HG02798 (cell line): ENCODE data around the gene ING4.
"Not testable (repeated sequence)": the region's sequence is repeated elsewhere in the genome, so short reads cannot be mapped to it uniquely, and the experiment has no call there.

Source experiments
- ATAC-seq: cut with Tn5 transposase; IDR thresholded peaks from one replicate; pipeline ENCODE4 v1.9.1; 2021; ENCODE audit warnings: mild to moderate bottlenecking; ENCODE audit not compliant: unreplicated experiment, poor library complexity

Gene ING4

DNA sequence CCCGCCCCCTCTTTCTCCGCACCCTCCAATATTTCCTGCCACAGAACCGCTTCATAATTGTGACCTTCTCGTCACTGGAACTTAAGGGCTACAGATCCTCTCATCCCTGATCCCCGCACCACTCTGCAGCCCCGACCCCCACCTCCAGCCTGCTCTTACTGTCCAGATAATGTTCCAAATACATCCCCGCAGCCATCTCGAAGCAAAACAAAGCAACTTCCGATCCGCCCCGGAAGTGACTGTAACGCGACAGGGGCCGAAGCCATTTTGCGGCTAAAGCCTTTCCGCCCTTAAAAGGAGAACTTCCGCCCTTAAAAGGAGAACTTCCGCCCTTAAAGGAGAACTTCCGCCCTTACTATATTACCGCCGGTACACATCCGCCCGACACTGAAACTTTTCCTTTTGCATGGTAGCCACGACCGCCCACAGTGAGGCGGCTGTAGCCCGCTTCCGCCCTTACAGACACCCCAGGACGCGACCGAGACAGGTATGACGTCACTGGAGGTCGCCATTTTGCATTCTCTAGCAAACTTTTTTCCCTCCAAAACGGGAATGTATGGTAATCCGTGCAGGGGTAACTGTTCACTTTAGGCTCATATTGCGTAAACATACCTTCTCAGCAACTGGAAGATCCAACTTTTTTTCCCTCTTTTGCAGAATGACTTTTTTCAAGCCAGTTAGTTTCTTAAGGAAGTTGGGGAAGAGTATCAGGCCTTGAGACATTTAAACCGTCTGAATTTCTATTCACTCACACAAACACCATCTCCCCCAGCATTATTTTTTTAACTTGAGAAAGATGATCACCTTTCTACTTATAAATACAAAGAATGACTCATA is at the start of gene ING4:
TSS of gene ING4 (minus strand) at position 214 of the 837 bp plus-strand sequence. CDS start at position 196, 18 bp downstream.
- ATAC-seq, result peak; percentile 98

DNA sequence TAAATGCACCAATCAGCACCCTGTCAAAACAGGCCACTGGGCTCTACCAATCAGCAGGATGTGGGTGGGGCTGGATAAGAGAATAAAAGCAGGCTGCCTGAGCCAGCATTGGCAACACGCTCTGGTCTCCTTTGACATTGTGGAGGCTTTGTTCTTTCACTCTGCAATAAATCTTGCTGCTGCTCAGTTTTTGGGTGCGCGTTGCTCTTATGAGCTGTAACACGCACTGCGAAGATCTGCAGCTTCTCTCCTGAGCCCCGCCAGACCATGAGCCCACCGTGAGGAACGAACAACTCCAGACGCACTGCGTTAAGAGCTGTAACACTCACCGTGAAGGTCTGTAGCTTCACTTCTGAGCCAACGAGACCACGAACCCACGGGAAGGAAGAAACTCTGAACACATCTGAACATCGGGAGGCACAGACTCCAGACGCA is 46.1 kb upstream of the ING4 start:
- ATAC-seq, result no peak

DNA sequence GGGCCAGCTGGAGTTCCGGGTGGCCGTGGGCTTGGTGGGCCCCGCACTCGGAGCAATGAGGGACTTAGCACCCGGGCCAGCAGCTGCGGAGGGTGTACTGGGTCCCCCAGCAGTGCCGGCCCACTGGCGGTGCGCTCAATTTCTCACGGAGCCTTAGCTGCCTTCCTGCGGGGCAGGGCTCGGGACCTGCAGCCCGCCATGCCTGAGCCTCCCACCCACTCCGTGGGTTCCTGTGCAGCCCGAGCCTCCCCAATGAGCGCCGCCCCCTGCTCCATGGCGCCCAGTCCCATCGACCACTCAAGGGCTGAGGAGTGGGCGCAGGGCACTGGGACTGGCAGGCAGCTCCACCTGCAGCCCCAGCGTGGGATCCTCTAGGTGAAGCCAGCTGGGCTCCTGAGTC is 45.4 kb upstream of the ING4 start:
- not testable (repeated sequence) for ATAC-seq

DNA sequence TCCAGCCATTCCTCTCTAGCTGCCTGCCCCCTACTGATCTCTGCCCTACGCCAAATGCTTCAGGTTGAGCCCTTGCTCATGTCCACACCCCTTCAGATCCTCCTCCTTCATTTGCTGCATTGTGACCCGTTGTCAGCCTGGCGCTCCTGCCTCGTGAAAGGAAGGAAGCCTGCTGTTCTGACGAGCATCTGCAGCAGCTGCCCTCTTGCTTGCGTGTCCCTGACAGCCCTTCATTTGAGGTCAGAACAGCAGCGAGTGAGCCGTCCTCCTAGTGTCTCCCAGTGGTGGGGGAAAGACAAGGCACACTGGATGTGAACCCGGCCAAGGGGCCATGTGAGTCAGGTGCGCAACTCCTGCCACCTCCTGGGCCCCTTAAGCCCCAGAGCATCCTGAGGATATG is 40.7 kb upstream of the ING4 start:
- ATAC-seq, result no peak

DNA sequence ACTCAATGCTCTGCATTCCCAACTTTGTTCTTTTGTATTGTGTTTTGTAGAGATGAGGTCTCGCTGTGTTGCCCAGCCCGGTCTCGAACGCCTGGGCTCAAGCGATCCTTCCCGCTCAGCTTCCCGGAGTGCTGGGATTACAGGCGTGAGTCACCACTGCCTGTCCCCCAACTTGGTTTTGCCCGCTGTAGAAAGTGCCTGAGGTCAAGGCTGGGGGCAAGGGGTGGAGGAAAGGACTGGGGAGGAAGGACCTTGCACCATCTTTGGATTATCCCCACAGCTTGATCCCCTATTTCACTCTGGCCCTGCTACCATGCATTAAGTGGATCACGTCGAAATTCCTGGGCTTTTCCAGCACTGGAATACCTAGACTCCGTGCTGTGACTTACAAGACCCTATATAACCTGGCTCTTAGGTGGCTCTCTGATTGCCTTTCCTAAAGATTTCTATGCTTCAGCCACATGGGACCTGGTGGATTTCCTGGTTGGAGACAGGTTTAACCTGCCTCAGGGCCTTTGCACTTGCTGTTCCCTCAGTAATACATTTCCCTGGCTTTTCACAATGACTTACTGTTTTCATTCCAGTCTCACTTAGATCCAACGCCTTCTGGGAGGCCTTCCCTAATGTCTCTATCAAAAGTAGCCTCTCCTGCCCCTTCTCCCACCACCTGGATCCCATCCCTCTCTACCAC is 38.3 kb upstream of the ING4 start:
- no peak for ATAC-seq

DNA sequence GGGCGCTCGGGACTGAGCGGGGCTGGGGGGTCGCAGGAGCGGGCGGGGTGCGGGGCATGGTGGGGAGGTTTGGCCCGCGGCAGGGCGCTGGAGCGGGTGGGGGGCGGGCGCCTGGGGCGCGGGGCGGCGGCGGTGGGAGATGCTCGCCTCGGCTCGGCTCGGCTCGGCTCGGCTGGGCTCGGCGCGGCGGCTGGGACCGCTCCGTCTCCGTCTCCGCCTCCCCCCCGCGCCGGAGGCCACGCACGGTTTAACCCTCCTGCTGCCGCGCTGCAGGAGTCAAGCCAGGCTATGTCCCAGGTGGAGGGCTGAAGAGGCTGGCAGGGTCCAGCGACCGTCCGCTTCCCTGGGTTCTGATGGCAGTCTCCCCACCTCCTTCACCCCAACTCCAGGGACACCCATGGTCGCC is 37.7 kb upstream of the ING4 start, which contains the start of gene PIANP:
TSS of gene PIANP (minus strand) at position 170 of the 406 bp plus-strand sequence. CDS start 2,754 bp downstream, outside the sequence.
- no peak for ATAC-seq

DNA sequence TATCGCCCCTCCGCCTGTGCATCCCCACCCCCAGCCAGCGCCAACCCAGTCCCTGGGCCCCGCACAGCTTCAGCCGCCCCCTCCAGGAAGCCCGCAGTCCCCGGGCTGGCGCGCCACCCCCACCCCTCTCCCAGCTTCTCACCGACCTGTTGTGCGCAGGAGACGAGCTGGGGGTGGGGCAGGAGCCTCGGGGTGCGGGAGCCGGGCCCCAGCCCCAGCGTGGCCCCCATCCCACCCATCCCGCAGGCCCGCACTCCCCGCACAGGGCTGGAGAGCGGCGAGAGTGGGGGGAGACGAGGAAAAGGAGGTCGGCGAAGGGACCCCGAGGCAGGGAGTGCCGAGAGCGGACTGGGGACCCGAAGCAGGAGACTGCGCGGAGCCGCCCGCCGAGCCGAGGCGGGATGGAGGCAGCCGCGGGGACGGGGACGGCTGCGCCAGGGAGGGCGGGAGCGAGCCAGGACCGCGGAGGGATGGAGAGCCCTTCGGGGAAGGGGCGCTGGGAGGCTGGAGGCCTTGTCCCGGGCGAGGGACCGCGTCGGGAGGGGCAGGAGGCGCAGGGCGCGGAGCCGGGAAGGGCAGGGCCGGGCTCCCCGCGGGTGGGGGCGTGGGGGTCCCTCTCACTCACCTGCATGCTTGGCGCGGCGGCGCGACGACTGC is 37.2 kb upstream of the ING4 start:
- ATAC-seq, result no peak

DNA sequence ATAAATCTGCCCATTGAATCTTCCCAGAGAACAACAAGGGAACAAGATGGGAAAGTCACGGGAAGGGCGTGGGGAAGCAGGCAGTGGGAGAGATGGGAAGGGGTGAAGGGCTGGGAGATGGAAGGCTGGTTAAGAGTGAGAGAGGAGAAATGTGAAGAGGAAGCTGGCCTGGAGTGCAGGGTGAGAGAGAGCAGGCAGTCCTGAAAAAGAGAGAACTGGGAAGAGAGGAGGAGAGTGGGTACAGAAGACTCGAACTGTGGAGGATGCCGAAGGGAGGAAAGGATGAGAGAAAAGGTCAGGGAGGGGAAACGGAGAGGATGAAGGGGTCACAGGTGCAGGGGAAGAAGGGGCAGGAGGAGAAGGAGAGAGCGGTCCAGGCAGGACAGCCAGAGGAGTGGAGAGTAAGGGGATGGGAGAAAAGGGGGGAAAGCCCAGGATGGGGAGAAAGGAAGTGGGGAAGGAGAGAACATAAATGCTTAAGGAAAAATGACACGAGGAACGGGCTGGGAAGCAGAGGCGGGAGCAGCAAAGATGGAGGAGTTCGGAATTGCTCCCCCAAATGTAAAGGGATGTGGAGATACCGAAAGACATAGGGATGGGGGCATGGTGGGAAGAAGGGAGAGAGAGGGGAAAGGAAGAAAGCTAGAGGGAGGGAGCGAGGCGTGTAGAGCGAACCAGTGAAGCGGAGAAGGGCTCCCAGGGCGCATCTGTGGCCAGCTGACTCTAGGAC is 36.5 kb upstream of the ING4 start:
- no peak for ATAC-seq

DNA sequence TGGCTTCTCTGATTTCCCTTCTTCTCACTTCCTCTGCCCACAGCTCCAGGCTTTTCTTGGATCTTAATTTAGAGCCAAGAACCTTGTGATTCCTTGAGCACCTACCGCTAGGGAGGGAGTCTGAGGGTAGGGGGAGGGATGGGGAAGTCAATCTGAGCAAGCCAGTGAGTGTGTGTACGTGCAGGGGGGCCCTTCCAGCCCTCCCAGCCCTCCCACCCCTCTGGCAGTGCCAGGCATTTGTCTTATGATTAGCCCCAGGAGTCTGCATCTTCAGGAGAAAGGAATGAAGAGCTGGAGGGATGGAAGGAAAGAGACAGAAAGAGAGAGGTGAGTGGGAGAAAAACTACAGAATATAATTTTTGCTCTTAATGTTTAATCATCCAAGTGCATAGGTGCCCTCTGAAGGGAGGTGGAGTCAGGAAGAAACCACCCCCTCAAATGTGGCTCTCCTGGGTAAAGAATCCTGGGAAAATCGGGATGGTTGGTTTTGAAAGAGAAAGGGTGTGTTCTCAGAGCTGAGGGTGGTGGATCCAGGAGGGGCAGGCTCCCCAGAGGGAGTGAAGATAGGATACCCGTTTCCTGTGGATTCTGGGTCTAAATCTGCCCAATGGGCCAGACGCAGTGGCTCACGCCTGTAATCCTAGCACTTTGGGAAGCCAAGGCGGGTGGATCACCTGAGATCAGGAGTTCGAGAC is 35.6 kb upstream of the ING4 start:
- ATAC-seq, result no peak

DNA sequence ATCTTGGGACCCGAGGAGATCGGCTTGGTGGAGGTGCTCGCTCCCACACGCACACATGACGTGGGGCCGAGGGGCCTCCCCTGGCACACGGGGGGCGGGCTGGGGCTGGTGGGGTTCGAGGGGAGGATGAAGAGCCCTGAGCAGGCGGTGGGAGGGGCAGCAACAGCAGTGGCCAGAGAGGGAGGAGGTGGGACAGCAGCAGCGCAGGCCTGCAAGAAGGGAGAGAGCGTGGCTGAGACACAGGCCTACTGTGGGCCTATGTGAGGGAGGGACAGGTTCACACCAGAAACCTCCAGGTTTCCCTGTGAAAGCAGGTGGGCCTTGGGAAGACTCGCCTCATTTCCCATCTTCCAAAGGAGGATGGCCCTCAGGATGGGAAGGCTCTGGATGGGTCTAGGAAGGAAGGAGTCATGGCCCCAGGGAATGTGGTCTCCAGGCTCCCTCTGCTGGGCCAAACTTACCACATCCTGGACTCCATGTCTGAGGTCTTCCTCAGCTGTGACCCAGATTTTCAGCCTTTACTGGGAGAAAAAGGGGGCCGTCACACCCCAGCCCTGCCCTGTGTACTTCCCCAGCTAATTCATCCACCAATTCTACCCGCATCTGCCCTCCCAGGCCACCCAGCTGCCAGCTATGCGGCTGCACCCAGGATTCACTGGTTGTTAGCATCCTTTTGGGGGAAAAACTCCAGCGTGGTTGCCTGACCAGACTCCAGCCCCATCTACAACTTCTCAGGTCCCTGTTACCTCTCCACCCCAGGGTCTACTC is 34.8 kb upstream of the ING4 start:
- no peak for ATAC-seq

DNA sequence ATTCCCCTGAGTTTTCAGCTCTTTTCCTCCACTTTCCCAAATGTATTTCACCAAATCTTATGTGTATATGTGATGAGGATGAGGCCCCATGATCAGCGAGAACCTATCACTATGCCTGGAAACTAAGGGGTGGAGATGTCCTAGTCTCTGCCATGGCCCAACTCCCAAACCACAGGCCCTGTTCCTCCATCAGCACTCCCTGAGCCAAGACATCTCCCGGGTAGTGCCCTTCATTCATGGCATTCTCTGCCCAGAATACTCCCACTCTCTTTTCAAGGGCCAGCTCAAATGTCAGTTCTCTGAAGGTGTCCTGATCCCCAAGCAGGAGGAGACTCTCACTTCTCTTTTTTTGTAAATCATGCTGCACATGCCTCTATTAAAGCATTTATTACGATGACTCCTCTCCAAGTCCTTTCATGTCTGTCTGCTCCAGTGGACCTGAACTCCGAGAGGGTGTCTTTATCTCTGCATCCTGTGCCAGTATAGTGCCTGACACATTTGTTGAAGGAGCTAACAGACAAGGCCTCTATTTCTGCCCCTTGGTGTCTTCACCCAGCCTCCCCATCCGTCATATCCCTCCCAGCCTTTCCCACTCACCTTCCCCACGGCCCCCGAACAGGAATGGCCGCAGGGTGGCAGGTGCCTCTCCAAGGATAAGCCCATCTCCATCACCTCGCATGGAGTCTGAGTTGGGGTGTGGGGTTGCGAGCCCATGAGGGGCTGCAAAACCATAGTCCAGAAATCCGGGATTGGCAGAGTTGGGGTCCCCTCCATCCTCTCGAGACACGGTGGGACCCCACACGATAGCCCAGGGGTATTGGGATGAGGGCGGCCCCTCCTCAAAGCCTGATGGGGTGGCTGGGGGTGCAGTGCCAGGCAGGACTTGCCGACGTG is 34.0 kb upstream of the ING4 start:
- ATAC-seq, result no peak

DNA sequence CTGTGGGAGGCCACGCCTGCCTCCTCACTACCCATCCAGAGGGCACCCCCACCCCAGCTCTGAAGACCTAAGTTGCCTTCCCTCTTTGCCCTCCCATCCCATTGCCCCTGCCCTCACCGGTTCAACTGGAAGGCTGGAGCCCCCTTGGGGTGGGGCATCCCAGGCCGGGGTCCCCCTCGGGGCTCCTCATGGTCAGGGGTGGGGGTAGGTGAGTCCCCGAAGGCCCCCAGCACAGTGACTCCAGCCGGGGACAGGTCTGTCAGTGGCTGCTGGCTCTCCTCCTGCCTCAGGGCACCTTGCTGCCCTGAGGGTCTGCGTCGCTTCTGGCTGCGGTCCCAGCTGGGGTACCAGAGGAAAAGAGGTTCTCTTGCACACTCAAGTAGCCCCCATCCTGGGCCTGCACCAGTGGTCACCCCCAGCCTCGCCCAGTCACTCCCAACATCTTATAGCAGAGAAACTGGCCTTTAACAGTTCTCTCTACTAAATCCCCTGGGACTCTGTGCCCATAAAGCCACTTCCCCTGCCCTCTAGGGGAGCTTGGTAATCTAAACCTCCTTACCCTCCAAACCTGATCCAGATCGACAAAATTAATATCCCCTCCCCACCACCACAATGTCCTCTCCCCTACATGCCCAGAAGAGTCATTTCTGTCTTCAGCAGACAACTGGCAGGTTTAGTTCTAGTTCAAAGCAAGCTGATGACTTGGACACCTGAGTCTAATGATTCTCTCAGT is 32.6 kb upstream of the ING4 start:
- ATAC-seq, result no peak

DNA sequence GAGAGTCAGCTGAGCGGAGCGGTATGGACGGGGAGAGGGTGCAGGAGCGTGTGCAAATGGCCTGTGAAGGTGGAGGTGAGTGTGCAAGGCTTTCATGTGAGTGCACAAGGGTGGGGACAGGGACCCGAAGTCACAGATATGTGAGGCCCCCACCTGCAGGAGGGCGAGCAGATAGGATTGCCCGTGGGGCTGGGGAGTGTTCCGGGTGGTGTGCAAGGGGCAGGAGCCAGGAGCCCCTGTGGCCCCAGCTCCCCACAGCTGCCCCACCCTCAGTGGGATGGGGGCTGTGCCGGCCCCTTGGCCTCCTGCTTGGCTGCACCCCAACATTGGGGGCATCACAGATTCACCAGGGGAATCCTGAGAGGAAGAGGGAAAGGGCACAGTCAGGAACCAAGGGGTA is 31.8 kb upstream of the ING4 start:
- ATAC-seq, result no peak

DNA sequence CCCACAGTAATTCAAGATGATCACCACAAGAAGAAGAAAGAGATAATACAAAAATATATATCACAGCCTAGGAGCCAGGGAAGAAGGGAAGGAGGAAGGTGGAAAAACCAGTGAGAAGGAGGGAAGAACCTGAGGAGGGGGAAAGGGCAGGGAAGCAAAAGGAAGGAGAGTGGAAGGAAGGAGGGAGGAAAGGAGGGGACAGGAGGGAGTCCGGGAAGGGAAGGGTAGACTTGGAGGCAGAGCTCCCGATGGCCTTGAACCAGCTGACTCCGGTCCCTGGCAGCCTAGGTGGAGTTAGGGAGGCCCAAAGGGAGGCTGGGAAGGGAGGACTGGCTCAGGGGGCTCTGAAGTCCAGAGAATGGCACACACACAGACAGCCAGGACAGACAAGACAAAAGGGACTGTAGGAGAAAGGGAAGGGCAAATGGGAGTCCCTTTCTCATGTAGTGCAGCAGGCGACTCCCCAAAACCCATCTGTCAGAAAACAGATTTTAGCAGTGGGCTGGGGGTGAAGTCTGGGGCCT is 31.0 kb upstream of the ING4 start:
- ATAC-seq, result no peak

DNA sequence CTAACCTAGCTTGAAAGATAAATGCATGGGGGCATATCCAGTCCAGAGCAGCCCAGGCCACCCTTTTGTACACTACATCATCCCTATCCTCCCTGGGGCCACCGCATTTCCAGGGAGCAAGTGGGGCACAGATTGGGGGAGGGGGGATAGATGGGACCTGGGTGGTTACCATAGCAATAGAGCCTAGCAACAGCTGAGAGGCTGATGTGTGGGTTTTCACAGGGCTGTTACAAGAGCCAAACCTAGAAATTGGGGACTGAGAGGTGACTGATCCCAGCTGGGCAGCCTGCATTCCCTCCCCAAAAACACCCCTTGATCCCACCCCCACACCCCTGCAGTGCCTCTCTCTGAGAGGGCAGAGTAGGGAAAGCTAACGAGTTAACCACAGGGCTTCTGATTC is 30.0 kb upstream of the ING4 start:
- ATAC-seq, result no peak

DNA sequence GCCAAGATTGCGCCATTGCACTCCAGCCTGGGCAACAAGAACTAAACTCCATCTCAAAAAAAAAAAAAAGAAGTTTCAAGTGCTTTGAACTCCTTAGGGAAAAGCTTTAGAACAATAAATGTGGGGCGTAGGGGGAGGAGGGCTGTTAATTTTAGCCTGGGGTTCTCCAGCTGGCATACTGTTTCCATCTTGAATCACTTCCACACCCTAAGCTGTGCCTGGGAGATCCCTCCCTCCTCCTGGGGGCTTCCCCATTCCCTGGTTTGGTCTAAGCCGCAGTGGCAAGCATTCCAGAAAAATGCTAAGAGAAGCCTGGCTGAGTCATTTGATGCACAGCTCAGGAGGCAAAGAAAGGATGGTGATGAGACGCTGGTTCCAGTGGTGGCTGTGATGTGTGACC is 28.6 kb upstream of the ING4 start:
- ATAC-seq, result no peak
